Measurements from ENCODE around the gene PCSK6. TPM values are rescaled to one million over a fixed set of nuclear protein-coding genes. Genes with fewer than 3 reads are reported as not detected.

PCSK6 gene
- total and polyA plus RNA-seq, 2 of the 8 experiments (the other 6 are each of a cell fraction or from before 2014, with no cell fraction given): 1.9 to 4.0 TPM

GRCh38 chr15:101521069-101521468 is 31.6 kb upstream of the PCSK6 start (continued):
- TF ChIP-seq SUZ12 (IDR thresholded peaks at IDR 0.05; ENCODE audit: low read length): no peak
- no peak for TF ChIP-seq GABPA (IDR thresholded peaks at IDR 0.05; ENCODE audit: borderline replicate concordance, insufficient read depth, low read length)
- no peak for TF ChIP-seq NANOG (IDR thresholded peaks at IDR 0.05; ENCODE audit: insufficient read depth, low read depth, low read length, poor library complexity, severe bottlenecking)
- TF ChIP-seq CTBP2 (IDR thresholded peaks at IDR 0.05; ENCODE audit: borderline replicate concordance, insufficient read depth, insufficient read length, low read length): no peak

Data from H1 (cell line).